DND-41 (cell line): ENCODE data around the gene TSSK2.

ENCODE experiments used
- CTCF ChIP-seq: IDR thresholded peaks from 2 replicates; pipeline ENCODE4 v1.5.1; 2012; ENCODE audit warnings: borderline replicate concordance, low read length, moderate library complexity, mild to moderate bottlenecking; ENCODE audit not compliant: poor library complexity, severe bottlenecking; ENCODE audit errors: extremely low read depth
- EZH2 ChIP-seq: IDR thresholded peaks from 3 replicates; pipeline ENCODE4 v1.6.1; 2012; ENCODE audit warnings: borderline replicate concordance, low read depth, mild to moderate bottlenecking, moderate library complexity, low read length, inconsistent platforms; ENCODE audit not compliant: severe bottlenecking

- TF ChIP-seq EZH2 (no peak), CTCF (no peak)
These were observed 33.6 kb upstream of the TSSK2 start for GRCh38 chr22:19097518-19097917.
